ENCODE measurements around the gene PRKD3.

PRKD3 gene

GRCh38 chr2:37342591-37343220 lies 18.1 kb upstream of the PRKD3 start:
- no peak for DNase-seq

GRCh38 chr2:37340637-37341036 lies 16.0 kb upstream of the PRKD3 start:
- no peak for DNase-seq

GRCh38 chr2:37338933-37339332 lies 14.3 kb upstream of the PRKD3 start:
- no peak for DNase-seq

- no peak for DNase-seq
These were observed 13.1 kb upstream of the PRKD3 start for GRCh38 chr2:37337620-37338280.

GRCh38 chr2:37335604-37336003 lies 11.0 kb upstream of the PRKD3 start:
- DNase-seq, result no peak

- no peak for DNase-seq
These were observed 8.6 kb upstream of the PRKD3 start for GRCh38 chr2:37333256-37333655.

GRCh38 chr2:37332560-37332959 lies 7.9 kb upstream of the PRKD3 start:
- DNase-seq, result no peak

- no peak for DNase-seq
These were observed 6.0 kb upstream of the PRKD3 start for GRCh38 chr2:37330681-37331080.

GRCh38 chr2:37326866-37327634 lies 2.4 kb upstream of the PRKD3 start:
- no peak for DNase-seq

GRCh38 chr2:37326285-37326684 lies 1.7 kb upstream of the PRKD3 start:
- no peak for DNase-seq

GRCh38 chr2:37325625-37326071 lies 1.0 kb upstream of the PRKD3 start:
- DNase-seq, result no peak

- no peak for DNase-seq
These were observed 172 bp downstream of the PRKD3 start for GRCh38 chr2:37324536-37324785.

- DNase-seq, result no peak
These were observed 675 bp downstream of the PRKD3 start for GRCh38 chr2:37323781-37324535.

- no peak for DNase-seq
These were observed 1.4 kb downstream of the PRKD3 start for GRCh38 chr2:37323176-37323780.

GRCh38 chr2:37322368-37322767 lies 2.3 kb downstream of the PRKD3 start:
- DNase-seq, result no peak

GRCh38 chr2:37321029-37321682 lies 3.5 kb downstream of the PRKD3 start:
- DNase-seq, result no peak

- DNase-seq, result no peak
These were observed 4.7 kb downstream of the PRKD3 start for GRCh38 chr2:37319754-37320609.

- no peak for DNase-seq
These were observed 6.2 kb downstream of the PRKD3 start for GRCh38 chr2:37318401-37318800.

- no peak for DNase-seq
These were observed 6.9 kb downstream of the PRKD3 start for GRCh38 chr2:37317746-37318145.

- DNase-seq, result no peak
These were observed 8.5 kb downstream of the PRKD3 start for GRCh38 chr2:37316181-37316580.

GRCh38 chr2:37315364-37315763 lies 9.3 kb downstream of the PRKD3 start:
- DNase-seq, result no peak

- no peak for DNase-seq
These were observed 17.1 kb downstream of the PRKD3 start for GRCh38 chr2:37307500-37307899.

Measured in cerebellar nuclear complex (tissue), 1 donor.